GM21528 (cell line): ENCODE data around the gene DISP3.

Experiments used
- ATAC-seq: cut with Tn5 transposase; IDR thresholded peaks from one replicate; pipeline ENCODE4 v1.9.1; 2021; ENCODE audit warnings: mild to moderate bottlenecking, moderate library complexity; ENCODE audit not compliant: unreplicated experiment, low FRiP score

The DISP3 gene

GRCh38 chr1:11485191-11485590 is 6.2 kb downstream of the DISP3 start:
- no peak for ATAC-seq

- no peak for ATAC-seq
Observed at GRCh38 chr1:11486231-11487009, 7.5 kb downstream of the DISP3 start.

- no peak for ATAC-seq
Observed at GRCh38 chr1:11487196-11487751, 8.3 kb downstream of the DISP3 start.

- no peak for ATAC-seq
Observed at GRCh38 chr1:11488201-11488770, 9.3 kb downstream of the DISP3 start.

GRCh38 chr1:11488966-11489625 is 10.1 kb downstream of the DISP3 start:
- ATAC-seq, result no peak

- no peak for ATAC-seq
Observed at GRCh38 chr1:11492235-11492634, 13.3 kb downstream of the DISP3 start.

GRCh38 chr1:11493972-11494655 is 15.2 kb downstream of the DISP3 start:
- ATAC-seq, result no peak

- ATAC-seq, result no peak
Observed at GRCh38 chr1:11494771-11495170, 15.8 kb downstream of the DISP3 start.

- no peak for ATAC-seq
Observed at GRCh38 chr1:11495579-11495978, 16.6 kb downstream of the DISP3 start.

GRCh38 chr1:11496551-11497080 is 17.7 kb downstream of the DISP3 start:
- no peak for ATAC-seq

- no peak for ATAC-seq
Observed at GRCh38 chr1:11498956-11499594, 20.1 kb downstream of the DISP3 start.

GRCh38 chr1:11499601-11500331 is 20.8 kb downstream of the DISP3 start:
- no peak for ATAC-seq

GRCh38 chr1:11500881-11501280 is 21.9 kb downstream of the DISP3 start:
- ATAC-seq, result no peak

- no peak for ATAC-seq
Observed at GRCh38 chr1:11501491-11501897, 22.5 kb downstream of the DISP3 start.

- ATAC-seq, result no peak
Observed at GRCh38 chr1:11501906-11502485, 23.0 kb downstream of the DISP3 start.

- no peak for ATAC-seq
Observed at GRCh38 chr1:11502516-11502915, 23.6 kb downstream of the DISP3 start.

- no peak for ATAC-seq
Observed at GRCh38 chr1:11504599-11504998, 25.6 kb downstream of the DISP3 start.

GRCh38 chr1:11505591-11506538 is 26.9 kb downstream of the DISP3 start:
- ATAC-seq, result no peak
